HEK293 (cell line): ENCODE measurements around the gene OR2V1.
A peak's percentile ranks its signal among the peaks of the same experiment; 100 is the strongest.

Source experiments
- CTCF ChIA-PET: fragments of 350-600 bp; formaldehyde crosslinking; extraction: SDS; loops from one replicate; lab custom pipeline; 2021; ENCODE audit warnings: antibody characterized with exemption; lab: Yijun Ruan, JAX
- POLR2A ChIA-PET: fragments of 300-600 bp; formaldehyde crosslinking; extraction: SDS; loops from one replicate; lab custom pipeline; 2020; ENCODE audit warnings: antibody characterized with exemption, inconsistent platforms; lab: Yijun Ruan, JAX
- H3K27ac ChIP-seq: fragments of 200-500 bp; sonication (Bioruptor generic); 2 replicates; pipeline ENCODE4 v1.5.1; 2014; ENCODE audit warnings: low read depth, low read length, control low read depth, inconsistent platforms; ENCODE audit errors: extremely low read depth
- H3K36me3 ChIP-seq, 2 experiments: fragments of 200-500 bp in 1 of 2; sonication (Bioruptor generic) in 1 of 2; 1 replicate in 1 of 2; 2 replicates in 1 of 2; pipeline ENCODE4 v1.5.1; 2014 to 2017; ENCODE audit warnings: inconsistent platforms in 2 of 2, low read length in 2 of 2; ENCODE audit not compliant: control insufficient read depth in 2 of 2, insufficient read depth in 1 of 2
- H3K4me1 ChIP-seq: fragments of 200-500 bp; sonication (Bioruptor generic); 2 replicates; pipeline ENCODE4 v1.5.1; 2014; ENCODE audit warnings: mild to moderate bottlenecking, low read length, inconsistent platforms; ENCODE audit not compliant: control insufficient read depth, insufficient read depth
- H3K4me3 ChIP-seq: 2 replicates; pipeline ENCODE4 v1.5.1; 2011; ENCODE audit warnings: low read depth, mild to moderate bottlenecking, control low read depth, low read length, moderate library complexity
- H3K9me3 ChIP-seq: fragments of 200-500 bp; sonication (Bioruptor generic); 2 replicates; pipeline ENCODE4 v1.5.1; 2014; ENCODE audit warnings: low read depth, low read length, inconsistent platforms; ENCODE audit not compliant: control insufficient read depth, insufficient read depth
- INSM2 ChIP-seq: fragments of 450-650 bp; formaldehyde crosslinking; IDR thresholded peaks from 2 replicates; pipeline ENCODE4 v1.5.1; 2016; ENCODE audit warnings: missing biosample characterization, missing genetic modification characterization
- KLF1 ChIP-seq: fragments of 450-650 bp; formaldehyde crosslinking; IDR thresholded peaks from 2 replicates; pipeline ENCODE4 v1.5.1; 2016; ENCODE audit warnings: missing biosample characterization, missing genetic modification characterization
- OSR2 ChIP-seq: fragments of 450-650 bp; formaldehyde crosslinking; IDR thresholded peaks from 2 replicates; pipeline ENCODE4 v1.5.1; 2016; ENCODE audit warnings: missing biosample characterization, missing genetic modification characterization
- PRDM4 ChIP-seq: fragments of 450-650 bp; formaldehyde crosslinking; IDR thresholded peaks from 2 replicates; pipeline ENCODE4 v1.5.1; 2017; ENCODE audit warnings: missing biosample characterization, missing genetic modification characterization
- ZBTB26 ChIP-seq: fragments of 450-650 bp; formaldehyde crosslinking; optimal IDR thresholded peaks from 2 replicates; pipeline ENCODE3; 2016; ENCODE audit warnings: missing biosample characterization, mild to moderate bottlenecking, missing genetic modification characterization
- ZFP41 ChIP-seq: fragments of 450-650 bp; formaldehyde crosslinking; IDR thresholded peaks from 2 replicates; pipeline ENCODE4 v1.5.1; 2016; ENCODE audit warnings: missing biosample characterization, missing genetic modification characterization, borderline replicate concordance
- ZNF140 ChIP-seq: fragments of 450-650 bp; formaldehyde crosslinking; IDR thresholded peaks from 2 replicates; pipeline ENCODE4 v1.5.1; 2016; ENCODE audit warnings: missing biosample characterization, missing genetic modification characterization
- ZNF175 ChIP-seq: fragments of 450-650 bp; formaldehyde crosslinking; IDR thresholded peaks from 2 replicates; pipeline ENCODE4 v1.5.1; 2016; ENCODE audit warnings: missing biosample characterization, missing genetic modification characterization
- ZNF280C ChIP-seq: fragments of 450-650 bp; formaldehyde crosslinking; IDR thresholded peaks from 2 replicates; pipeline ENCODE4 v1.5.1; 2016; ENCODE audit warnings: missing biosample characterization, missing genetic modification characterization
- ZNF354C ChIP-seq: fragments of 450-650 bp; formaldehyde crosslinking; IDR thresholded peaks from 2 replicates; pipeline ENCODE4 v1.5.1; 2016; ENCODE audit warnings: missing biosample characterization, missing genetic modification characterization, low read depth, borderline replicate concordance
- ZNF501 ChIP-seq: fragments of 450-650 bp; formaldehyde crosslinking; IDR thresholded peaks from 2 replicates; pipeline ENCODE4 v1.5.1; 2016; ENCODE audit warnings: missing biosample characterization, missing genetic modification characterization
- ZNF514 ChIP-seq: fragments of 450-650 bp; formaldehyde crosslinking; IDR thresholded peaks from 2 replicates; pipeline ENCODE4 v1.5.1; 2016; ENCODE audit warnings: missing biosample characterization, missing genetic modification characterization
- ZNF600 ChIP-seq: fragments of 450-650 bp; formaldehyde crosslinking; IDR thresholded peaks from 2 replicates; pipeline ENCODE4 v1.5.1; 2016; ENCODE audit warnings: missing biosample characterization, missing genetic modification characterization
- ZNF76 ChIP-seq: fragments of 450-650 bp; formaldehyde crosslinking; IDR thresholded peaks from 2 replicates; pipeline ENCODE4; 2016; ENCODE audit warnings: low read depth, missing biosample characterization, missing genetic modification characterization, borderline replicate concordance
- ZNF837 ChIP-seq: fragments of 450-650 bp; formaldehyde crosslinking; IDR thresholded peaks from 2 replicates; pipeline ENCODE4 v1.5.1; 2016; ENCODE audit warnings: missing biosample characterization, missing genetic modification characterization
- TF ChIP-seq, protein P1 (sequence below): fragments of 450-650 bp; formaldehyde crosslinking; IDR thresholded peaks from 2 replicates; pipeline ENCODE4 v1.5.1; 2016; ENCODE audit warnings: missing biosample characterization, missing genetic modification characterization
- TF ChIP-seq, protein P2 (sequence below): fragments of 450-650 bp; formaldehyde crosslinking; IDR thresholded peaks from 2 replicates; pipeline ENCODE4 v1.5.1; 2016; ENCODE audit warnings: missing biosample characterization, missing genetic modification characterization

Gene OR2V1

DNA sequence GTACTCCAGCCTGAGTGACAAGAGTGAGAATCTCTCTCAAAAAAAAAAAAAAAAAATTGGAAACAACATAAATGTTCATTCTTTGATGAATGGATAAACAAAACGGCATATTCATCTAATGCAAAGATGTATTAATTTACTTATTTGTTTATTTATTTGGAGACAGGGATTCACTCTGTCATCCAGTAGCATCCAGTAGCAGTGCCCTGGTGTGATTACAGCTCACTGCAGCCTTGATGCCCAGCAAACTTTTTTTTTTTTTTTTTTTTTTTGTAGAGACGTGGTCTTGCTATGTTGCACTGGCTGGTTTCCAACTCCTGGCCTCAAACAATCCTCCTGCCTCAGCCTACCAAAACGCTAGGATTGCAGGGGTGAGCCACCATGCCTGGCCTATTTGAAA, 40.8 kb upstream of the OR2V1 start:
- ChIA-PET CTCF (interaction anchor here (1.1 to 4.3 kb wide), 4 partner anchors 13 to 303 kb away, joined by 3 to 23 read pairs (median 4); no protein-coding TSS in a partner anchor), POLR2A (interaction anchor here (0.6 to 2.1 kb wide), 3 partner anchors 52 to 1548 kb away, joined by 3 to 8 read pairs (median 5); partner anchors contain the start of genes HNRNPH1 and TRIM41)
- no peak for TF ChIP-seq ZNF175
- TF ChIP-seq, protein P1, sequence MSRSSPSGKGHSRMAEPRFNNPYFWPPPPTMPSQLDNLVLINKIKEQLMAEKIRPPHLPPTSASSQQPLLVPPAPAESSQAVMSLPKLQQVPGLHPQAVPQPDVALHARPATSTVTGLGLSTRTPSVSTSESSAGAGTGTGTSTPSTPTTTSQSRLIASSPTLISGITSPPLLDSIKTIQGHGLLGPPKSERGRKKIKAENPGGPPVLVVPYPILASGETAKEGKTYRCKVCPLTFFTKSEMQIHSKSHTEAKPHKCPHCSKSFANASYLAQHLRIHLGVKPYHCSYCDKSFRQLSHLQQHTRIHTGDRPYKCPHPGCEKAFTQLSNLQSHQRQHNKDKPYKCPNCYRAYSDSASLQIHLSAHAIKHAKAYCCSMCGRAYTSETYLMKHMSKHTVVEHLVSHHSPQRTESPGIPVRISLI = 0 out of 2 replicates have a peak, but pooled peaks have one; percentile 43
- TF ChIP-seq OSR2 (tag by site-specific recombination) = peak; percentile 79
- TF ChIP-seq ZNF140 (tag by site-specific recombination) = no peak
- TF ChIP-seq ZNF280C (tag by site-specific recombination) = no peak

GRCh38 chr5:181170996-181171395, 40.0 kb upstream of the OR2V1 start:
- TF ChIP-seq ZBTB26 (tag by site-specific recombination) (no peak), ZFP41 (tag by site-specific recombination) (no peak), ZNF600 (tag by site-specific recombination) (no peak), PRDM4 (tag by site-specific recombination) (no peak), ZNF514 (tag by site-specific recombination) (no peak), ZNF837 (tag by site-specific recombination) (no peak), ZNF76 (tag by site-specific recombination) (no peak)
- no peak overlapping the region for H3K4me3 ChIP-seq
- H3K36me3 ChIP-seq = no peaks in the 10 kb centered on the region
- peaks cover 6% of the 10 kb centered on the region; the same call in 1 of the 2 replicates for H3K4me1 ChIP-seq
- CTCF ChIA-PET = no interaction called here
- no peaks in the 10 kb centered on the region for H3K9me3 ChIP-seq
- H3K27ac ChIP-seq = no peak overlapping the region
- POLR2A ChIA-PET = interaction anchor here (0.7 kb wide), 1 partner anchor 53 kb away, joined by 4 read pairs; no protein-coding TSS in a partner anchor

More for the DNA sequence above, 40.8 kb upstream of the OR2V1 start:
- Histone ChIP-seq H3K4me3 (no peak overlapping the region), H3K4me1 (peaks cover 6% of the 10 kb centered on the region; the same call in 1 of the 2 replicates), H3K36me3 (no peaks in the 10 kb centered on the region), H3K9me3 (no peaks in the 10 kb centered on the region), H3K27ac (no peak overlapping the region)

DNA sequence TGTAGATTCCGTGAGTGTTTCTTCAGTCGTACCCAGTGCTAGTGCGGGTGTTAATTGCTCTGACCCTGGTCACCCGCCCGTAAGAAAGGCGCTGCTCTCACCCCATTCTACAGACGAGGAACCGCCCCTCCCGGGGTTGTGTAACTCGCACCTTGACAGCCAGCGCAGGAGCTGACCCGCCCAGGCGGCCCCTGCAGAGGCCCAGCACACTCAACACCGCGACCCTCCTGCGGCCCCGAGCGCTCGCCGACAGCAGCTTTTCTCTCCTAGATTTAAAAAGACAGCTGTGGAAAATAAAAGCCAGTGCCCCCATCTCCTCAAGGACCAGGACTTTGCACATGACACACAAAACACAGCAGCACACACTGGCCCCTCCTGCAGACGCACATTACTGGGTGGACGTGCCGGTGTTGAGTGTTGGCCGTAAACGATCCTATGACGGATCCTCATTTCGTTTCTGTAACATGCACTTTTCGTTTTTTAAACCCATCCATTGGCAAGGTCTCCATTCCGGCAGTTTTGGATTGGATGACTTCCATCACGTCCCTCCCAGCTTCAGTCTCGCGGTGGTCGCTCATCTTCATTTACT, 39.4 kb upstream of the OR2V1 start:
- no peaks in the 10 kb centered on the region for H3K36me3 ChIP-seq
- H3K27ac ChIP-seq = peak overlapping the region; percentile 28
- H3K9me3 ChIP-seq = no peaks in the 10 kb centered on the region
- ChIA-PET POLR2A (interaction anchor here (0.7 kb wide), 1 partner anchor 52 kb away, joined by 4 read pairs; no protein-coding TSS in a partner anchor), CTCF (interaction anchor here (0.8 to 3.6 kb wide), 2 partner anchors 11 to 20 kb away, joined by 3 to 27 read pairs; no protein-coding TSS in a partner anchor)
- peaks cover 6% of the 10 kb centered on the region; the same call in 1 of the 2 replicates for H3K4me1 ChIP-seq
- peak overlapping the region; percentile 27 for H3K4me3 ChIP-seq
- TF ChIP-seq ZBTB26 (tag by site-specific recombination) (peak; percentile 47), INSM2 (no peak), KLF1 (tag by site-specific recombination) (peak; percentile 65), ZNF501 (tag by site-specific recombination) (no peak), ZNF354C (tag by site-specific recombination) (no peak)
- TF ChIP-seq, protein P2, sequence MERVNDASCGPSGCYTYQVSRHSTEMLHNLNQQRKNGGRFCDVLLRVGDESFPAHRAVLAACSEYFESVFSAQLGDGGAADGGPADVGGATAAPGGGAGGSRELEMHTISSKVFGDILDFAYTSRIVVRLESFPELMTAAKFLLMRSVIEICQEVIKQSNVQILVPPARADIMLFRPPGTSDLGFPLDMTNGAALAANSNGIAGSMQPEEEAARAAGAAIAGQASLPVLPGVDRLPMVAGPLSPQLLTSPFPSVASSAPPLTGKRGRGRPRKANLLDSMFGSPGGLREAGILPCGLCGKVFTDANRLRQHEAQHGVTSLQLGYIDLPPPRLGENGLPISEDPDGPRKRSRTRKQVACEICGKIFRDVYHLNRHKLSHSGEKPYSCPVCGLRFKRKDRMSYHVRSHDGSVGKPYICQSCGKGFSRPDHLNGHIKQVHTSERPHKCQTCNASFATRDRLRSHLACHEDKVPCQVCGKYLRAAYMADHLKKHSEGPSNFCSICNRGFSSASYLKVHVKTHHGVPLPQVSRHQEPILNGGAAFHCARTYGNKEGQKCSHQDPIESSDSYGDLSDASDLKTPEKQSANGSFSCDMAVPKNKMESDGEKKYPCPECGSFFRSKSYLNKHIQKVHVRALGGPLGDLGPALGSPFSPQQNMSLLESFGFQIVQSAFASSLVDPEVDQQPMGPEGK = 0 out of 2 replicates have a peak, but pooled peaks have one; percentile 37
